SK-N-SH treated with all-trans-retinoic acid at 6 μM for 48 hours (cell line): ENCODE results near the gene INPP4B.

ENCODE experiments used
- ATAC-seq: fragments of 200-7000 bp; cut with Tn5 transposase; 3 replicates; pipeline ENCODE4 v1.9.1; 2020; ENCODE audit warnings: mild to moderate bottlenecking, moderate library complexity
- ARNTL ChIP-seq: fragments of 450-650 bp; formaldehyde crosslinking; IDR thresholded peaks from 2 replicates; pipeline ENCODE4 v1.5.0; 2020; ENCODE audit warnings: low read depth, mild to moderate bottlenecking, moderate library complexity, borderline replicate concordance
- BACH2 ChIP-seq: fragments of 250-450 bp; sonication (Bioruptor Pico); IDR thresholded peaks from 2 replicates; pipeline ENCODE4 v1.9.0; 2021; ENCODE audit warnings: mild to moderate bottlenecking, borderline replicate concordance
- CREB5 ChIP-seq: fragments of 250-450 bp; sonication (Bioruptor Pico); IDR thresholded peaks from 2 replicates; pipeline ENCODE4 v1.5.1; 2020; ENCODE audit warnings: low read depth, mild to moderate bottlenecking, moderate library complexity
- CSDC2 ChIP-seq: fragments of 250-450 bp; sonication (Bioruptor Pico); IDR thresholded peaks from 2 replicates; pipeline ENCODE4 v1.5.0; 2020; ENCODE audit warnings: mild to moderate bottlenecking, moderate library complexity
- CSRNP3 ChIP-seq: fragments of 250-450 bp; sonication (Bioruptor Pico); IDR thresholded peaks from 2 replicates; pipeline ENCODE4 v1.5.1; 2021; ENCODE audit warnings: mild to moderate bottlenecking, moderate library complexity
- ESRRG ChIP-seq: fragments of 250-450 bp; sonication (Bioruptor Pico); IDR thresholded peaks from 2 replicates; pipeline ENCODE4 v1.6.1; 2021; ENCODE audit warnings: mild to moderate bottlenecking
- GLIS3 ChIP-seq: fragments of 250-450 bp; sonication (Bioruptor Pico); IDR thresholded peaks from 2 replicates; pipeline ENCODE4 v1.5.0; 2020; ENCODE audit warnings: mild to moderate bottlenecking, moderate library complexity
- ISL1 ChIP-seq: fragments of 250-450 bp; sonication (Bioruptor Pico); IDR thresholded peaks from 2 replicates; pipeline ENCODE4 v2.1.2; 2022; ENCODE audit warnings: mild to moderate bottlenecking, moderate library complexity
- PATZ1 ChIP-seq: fragments of 250-450 bp; sonication (Bioruptor Pico); IDR thresholded peaks from 2 replicates; pipeline ENCODE4 v1.8.0; 2020; ENCODE audit warnings: mild to moderate bottlenecking, moderate library complexity, borderline replicate concordance
- POU6F1 ChIP-seq: fragments of 250-450 bp; sonication (Bioruptor Pico); IDR thresholded peaks from 2 replicates; pipeline ENCODE4 v1.8.0; 2021; ENCODE audit warnings: low read depth, mild to moderate bottlenecking, moderate library complexity, borderline replicate concordance
- PPARA ChIP-seq: fragments of 250-450 bp; sonication (Bioruptor Pico); IDR thresholded peaks from 2 replicates; pipeline ENCODE4 v1.5.0; 2020; ENCODE audit warnings: mild to moderate bottlenecking, borderline replicate concordance
- RARB ChIP-seq: fragments of 250-450 bp; sonication (Bioruptor Pico); IDR thresholded peaks from 2 replicates; pipeline ENCODE4 v1.8.0; 2021; ENCODE audit warnings: mild to moderate bottlenecking, moderate library complexity
- SNAI2 ChIP-seq: fragments of 250-450 bp; sonication (Bioruptor Pico); IDR thresholded peaks from 2 replicates; pipeline ENCODE4 v1.5.0; 2020; ENCODE audit warnings: mild to moderate bottlenecking, moderate library complexity
- TCF4 ChIP-seq: fragments of 250-450 bp; sonication (Bioruptor Pico); IDR thresholded peaks from 2 replicates; pipeline ENCODE4 v1.8.0; 2021; ENCODE audit warnings: mild to moderate bottlenecking, moderate library complexity, borderline replicate concordance
- TOX ChIP-seq: fragments of 250-450 bp; sonication (Bioruptor Pico); IDR thresholded peaks from 2 replicates; pipeline ENCODE4 v1.8.0; 2021; ENCODE audit warnings: mild to moderate bottlenecking, moderate library complexity, borderline replicate concordance
- TSHZ2 ChIP-seq: fragments of 250-450 bp; sonication (Bioruptor Pico); IDR thresholded peaks from 2 replicates; pipeline ENCODE4 v1.5.0; 2020; ENCODE audit warnings: mild to moderate bottlenecking, moderate library complexity
- ZC3H10 ChIP-seq: fragments of 250-450 bp; sonication (Bioruptor Pico); IDR thresholded peaks from 2 replicates; pipeline ENCODE4 v1.5.1; 2021; ENCODE audit warnings: mild to moderate bottlenecking, moderate library complexity
- ZFP3 ChIP-seq: fragments of 250-450 bp; sonication (Bioruptor Pico); IDR thresholded peaks from 2 replicates; pipeline ENCODE4 v1.5.0; 2020; ENCODE audit warnings: mild to moderate bottlenecking, moderate library complexity
- ZFP30 ChIP-seq: fragments of 450-650 bp; formaldehyde crosslinking; IDR thresholded peaks from 2 replicates; pipeline ENCODE4 v1.5.0; 2022; ENCODE audit warnings: mild to moderate bottlenecking, moderate library complexity
- ZNF565 ChIP-seq: fragments of 450-650 bp; formaldehyde crosslinking; conservative IDR thresholded peaks from 2 replicates; pipeline ENCODE4 v1.5.0; 2020; ENCODE audit warnings: low read depth, mild to moderate bottlenecking, moderate library complexity
- ZNF70 ChIP-seq: fragments of 450-650 bp; formaldehyde crosslinking; IDR thresholded peaks from 2 replicates; pipeline ENCODE4 v1.5.0; 2020; ENCODE audit warnings: mild to moderate bottlenecking, moderate library complexity
- ZNF8 ChIP-seq: fragments of 450-650 bp; formaldehyde crosslinking; IDR thresholded peaks from 2 replicates; pipeline ENCODE4 v1.5.0; 2020; ENCODE audit warnings: mild to moderate bottlenecking, moderate library complexity

Gene INPP4B

GRCh38 chr4:142801966-142802365 is 44.1 kb downstream of the INPP4B start:
- ATAC-seq = no peak
- TF ChIP-seq SNAI2 (CRISPR knock-in tag) = no peak
- no peak for TF ChIP-seq TOX (CRISPR knock-in tag)
- TF ChIP-seq PATZ1 (CRISPR knock-in tag) = no peak
- TF ChIP-seq POU6F1 = no peak
- TF ChIP-seq CREB5 (CRISPR knock-in tag) = no peak
- no peak for TF ChIP-seq GLIS3
- TF ChIP-seq TSHZ2 (CRISPR knock-in tag) = no peak
- TF ChIP-seq PPARA (CRISPR knock-in tag) = no peak
- no peak for TF ChIP-seq RARB
- no peak for TF ChIP-seq ZFP30 (CRISPR knock-in tag)

GRCh38 chr4:142781114-142781513 is 65.0 kb downstream of the INPP4B start:
- no peak for ATAC-seq
- no peak for TF ChIP-seq ZFP3 (CRISPR knock-in tag)
- no peak for TF ChIP-seq ISL1
- no peak for TF ChIP-seq TCF4 (CRISPR knock-in tag)
- no peak for TF ChIP-seq ESRRG (CRISPR knock-in tag)

- TF ChIP-seq BACH2 (CRISPR knock-in tag) (no peak), RARB (no peak), ZFP3 (CRISPR knock-in tag) (no peak), CSDC2 (CRISPR knock-in tag) (no peak), ZFP30 (CRISPR knock-in tag) (no peak), PPARA (CRISPR knock-in tag) (no peak), ZNF70 (CRISPR knock-in tag) (no peak), ZC3H10 (CRISPR knock-in tag) (no peak), ARNTL (CRISPR knock-in tag) (no peak), TSHZ2 (CRISPR knock-in tag) (no peak), GLIS3 (no peak), SNAI2 (CRISPR knock-in tag) (no peak), ZNF8 (CRISPR knock-in tag) (no peak), CSRNP3 (no peak), ESRRG (CRISPR knock-in tag) (no peak), ZNF565 (no peak), POU6F1 (no peak)
- TF ChIP-seq, all 23 proteins: peak for 0
- ATAC-seq = no peak; the same call in 2 of the 3 replicates
Observed at GRCh38 chr4:142778900-142779299, 67.2 kb downstream of the INPP4B start.
